RPMI7951 (cell line): ENCODE results near the gene MROH9. TPM values are rescaled to one million over a fixed set of nuclear protein-coding genes. Genes with fewer than 3 reads are reported as not detected.

Experiments
- DNase-seq: peaks from one replicate; pipeline ENCODE4 v3.0.0-alpha.2; 2012; ENCODE audit warnings: low read depth
- total RNA-seq: library from RNA; depleted of rRNA; stranded (reverse); fragments of >200 nt; shearing (Covaris generic); gene quantifications from 2 replicates; pipeline ENCODE4 v1.2.3, GENCODE V29; 2014

Gene MROH9
- total RNA-seq, 1 experiment from 2014 or later = not detected

- peak; percentile 44 for DNase-seq
Measured at GRCh38 chr1:170967042-170967910, 31.9 kb downstream of the MROH9 start.

- peak; percentile 41 for DNase-seq
Measured at GRCh38 chr1:170970256-170970655, 34.9 kb downstream of the MROH9 start.

- DNase-seq = no peak
Measured at GRCh38 chr1:170978371-170978910, 43.1 kb downstream of the MROH9 start.

GRCh38 chr1:170985406-170985805 is 50.1 kb downstream of the MROH9 start:
- DNase-seq = no peak

- DNase-seq = no peak
Measured at GRCh38 chr1:170986901-170987300, 51.6 kb downstream of the MROH9 start.

GRCh38 chr1:170987424-170987823 is 52.1 kb downstream of the MROH9 start:
- DNase-seq = no peak

GRCh38 chr1:170993151-170993550 is 57.8 kb downstream of the MROH9 start:
- no peak for DNase-seq

- DNase-seq = no peak
Measured at GRCh38 chr1:170993717-170994116, 58.4 kb downstream of the MROH9 start.

GRCh38 chr1:171014880-171015279 is 79.5 kb downstream of the MROH9 start:
- no peak for DNase-seq

GRCh38 chr1:171017426-171017825 is 82.1 kb downstream of the MROH9 start:
- no peak for DNase-seq

- DNase-seq = no peak
Measured at GRCh38 chr1:171019971-171020370, 84.6 kb downstream of the MROH9 start.

- DNase-seq = no peak
Measured at GRCh38 chr1:171032822-171033702, 97.7 kb downstream of the MROH9 start.

- DNase-seq = no peak
Measured at GRCh38 chr1:171037626-171038025, 102.3 kb downstream of the MROH9 start.

GRCh38 chr1:171038284-171038683 is 103.0 kb downstream of the MROH9 start:
- DNase-seq = no peak

- DNase-seq = no peak
Measured at GRCh38 chr1:171048014-171048413, 112.7 kb downstream of the MROH9 start.

GRCh38 chr1:171052977-171053376 is 117.6 kb downstream of the MROH9 start:
- no peak for DNase-seq

- no peak for DNase-seq
Measured at GRCh38 chr1:171055966-171056643, 120.8 kb downstream of the MROH9 start.

GRCh38 chr1:171061425-171062143 is 126.2 kb downstream of the MROH9 start:
- DNase-seq = no peak

GRCh38 chr1:171062902-171063301 is 127.6 kb downstream of the MROH9 start:
- DNase-seq = no peak

GRCh38 chr1:171075041-171075440 is 139.7 kb downstream of the MROH9 start:
- no peak for DNase-seq

- peak; percentile 38 for DNase-seq
Measured at GRCh38 chr1:171081314-171081753, 146.0 kb downstream of the MROH9 start.
